HepG2 (cell line): ENCODE data around the gene AAMP. TPM values are rescaled to one million over a fixed set of nuclear protein-coding genes. Genes with fewer than 3 reads are reported as not detected.
A peak's percentile ranks its signal among the peaks of the same experiment; 100 is the strongest.

Experiments used
- ATAC-seq: fragments of 200-7000 bp; cut with Tn5 transposase; 3 replicates; pipeline ENCODE4 v1.9.1; 2020; ENCODE audit warnings: mild to moderate bottlenecking, moderate library complexity
- BruUV-seq: library from RNA; stranded (reverse); fragments of 400-500 nt; replicated peaks from 2 replicates; lab custom pipeline; 2021; lab: Mats Ljungman, UMichigan
- CTCF ChIA-PET: fragments of 300-600 bp; formaldehyde crosslinking; extraction: SDS; loops from one replicate; lab custom pipeline; 2021; ENCODE audit warnings: low total read pairs, inconsistent platforms, low intra/inter-chr PET ratio; lab: Yijun Ruan, JAX
- POLR2A ChIA-PET: fragments of 350-600 bp; sonication (Branson Sonifier 250); formaldehyde crosslinking; loops from one replicate; lab custom pipeline; 2020; ENCODE audit warnings: antibody characterized with exemption, inconsistent platforms; lab: Yijun Ruan, JAX
- DNase-seq: peaks from one replicate; pipeline ENCODE4 v3.0.0-alpha.2; 2015; ENCODE audit warnings: low spot score
- FAIRE-seq: peaks from 3 replicates; lab custom pipeline; 2011; peaks lifted over from hg19 to GRCh38; lab: Jason Lieb, UNC
- H2AFZ ChIP-seq: one replicate; pipeline ENCODE4 v1.6.1; 2011; ENCODE audit warnings: low read length, inconsistent platforms
- H3K27ac ChIP-seq: fragments of 300-600 bp; 3 replicates; pipeline ENCODE4 v1.8.0; 2011; ENCODE audit warnings: mixed run types, mild to moderate bottlenecking, mixed read lengths, low read length, inconsistent platforms; ENCODE audit not compliant: insufficient read depth; ENCODE audit errors: extremely low read length
- H3K27me3 ChIP-seq, 2 experiments: fragments of 200-600 bp in 1 of 2; 2 replicates in 1 of 2; 3 replicates in 1 of 2; pipeline versions ENCODE4 v1.6.0 to v1.8.0; 2011; ENCODE audit warnings: low read length in 2 of 2, mild to moderate bottlenecking in 2 of 2, moderate library complexity in 2 of 2, inconsistent platforms in 1 of 2; ENCODE audit not compliant: insufficient read depth in 2 of 2, control insufficient read depth in 1 of 2
- H3K36me3 ChIP-seq, 2 experiments: fragments of 200-600 bp in 1 of 2; replicated peaks in 1 of 2; 2 replicates in 1 of 2; 3 replicates in 1 of 2; pipeline versions ENCODE4 v1.5.1 to v1.8.0; 2011; ENCODE audit warnings: low read length in 2 of 2, inconsistent platforms in 1 of 2; ENCODE audit not compliant: insufficient read depth in 2 of 2, control insufficient read depth in 1 of 2
- H3K4me1 ChIP-seq: 2 replicates; pipeline ENCODE4 v1.5.1; 2012; ENCODE audit warnings: low read length, inconsistent platforms; ENCODE audit not compliant: insufficient read depth
- H3K4me2 ChIP-seq: 2 replicates; pipeline ENCODE4 v1.6.0; 2011; ENCODE audit warnings: low read depth, low read length, inconsistent platforms
- H3K4me3 ChIP-seq, 3 experiments: fragments of 200-600 bp in 1 of 3; sonication (generic), shearing (Covaris generic) in 1 of 3; replicated peaks in 1 of 3; 2 replicates each; pipeline ENCODE4 v1.5.1; 2011 to 2016; ENCODE audit warnings: low read length in 3 of 3, inconsistent platforms in 2 of 3, low read depth in 2 of 3, mild to moderate bottlenecking in 2 of 3, control low read depth in 1 of 3, mixed read lengths in 1 of 3; ENCODE audit not compliant: insufficient read depth in 1 of 3
- H3K79me2 ChIP-seq: one replicate; pipeline ENCODE4 v1.6.1; 2011; ENCODE audit warnings: low read length, inconsistent platforms; ENCODE audit not compliant: insufficient read depth
- H3K9ac ChIP-seq: 2 replicates; pipeline ENCODE4 v1.6.0; 2011; ENCODE audit warnings: mild to moderate bottlenecking, low read depth, low read length, inconsistent platforms; ENCODE audit not compliant: insufficient read depth
- H3K9me3 ChIP-seq: 2 replicates; pipeline ENCODE4 v1.5.1; 2012; ENCODE audit warnings: mild to moderate bottlenecking, low read length
- H4K20me1 ChIP-seq: 2 replicates; pipeline ENCODE4 v1.6.0; 2011; ENCODE audit warnings: inconsistent platforms, mild to moderate bottlenecking, low read length, moderate library complexity; ENCODE audit not compliant: insufficient read depth
- ATF6 ChIP-seq: sonication (generic); formaldehyde crosslinking; conservative IDR thresholded peaks from 2 replicates; pipeline ENCODE4 v1.4.0; 2020; ENCODE audit warnings: missing genetic modification reagents
- CAMTA2 ChIP-seq: sonication (generic); formaldehyde crosslinking; IDR thresholded peaks from 2 replicates; pipeline ENCODE4 v1.4.0; 2020; ENCODE audit warnings: mild to moderate bottlenecking, missing genetic modification reagents, borderline replicate concordance
- CC2D1A ChIP-seq: sonication (generic); formaldehyde crosslinking; IDR thresholded peaks from 2 replicates; pipeline ENCODE4 v1.8.1; 2023; ENCODE audit warnings: mild to moderate bottlenecking, missing genetic modification reagents
- KLF6 ChIP-seq: IDR thresholded peaks from 2 replicates; pipeline ENCODE4 v1.8.0; 2016; ENCODE audit warnings: missing biosample characterization, missing genetic modification reagents
- MED13 ChIP-seq: sonication (generic); formaldehyde crosslinking; IDR thresholded peaks from 2 replicates; pipeline ENCODE4 v1.5.0; 2020; ENCODE audit warnings: missing genetic modification reagents
- MYC ChIP-seq: sonication (generic); formaldehyde crosslinking; IDR thresholded peaks from 2 replicates; pipeline ENCODE4 v1.9.0; 2021; ENCODE audit warnings: missing genetic modification reagents, borderline replicate concordance
- NR2F1 ChIP-seq, 2 experiments: fragments of 450-650 bp in 1 of 2; formaldehyde crosslinking in 1 of 2; IDR thresholded peaks; 2 replicates each; pipeline versions ENCODE4 v1.5.0 to v1.6.1; 2016 to 2020; ENCODE audit warnings: mild to moderate bottlenecking in 1 of 2, missing compliant biosample characterization in 1 of 2, missing genetic modification reagents in 1 of 2, moderate library complexity in 1 of 2
- SOX13 ChIP-seq, 3 experiments: fragments of 450-650 bp in 1 of 3; sonication (generic) in 1 of 3; formaldehyde crosslinking in 1 of 3; IDR thresholded peaks in 2 of 3; conservative IDR thresholded peaks in 1 of 3; 2 replicates each; pipeline versions ENCODE4 v1.5.0 to v1.6.1; 2016 to 2020; ENCODE audit warnings: antibody characterized with exemption in 1 of 3, mild to moderate bottlenecking in 1 of 3, missing compliant biosample characterization in 1 of 3, missing genetic modification reagents in 1 of 3, moderate library complexity in 1 of 3
- ZBTB21 ChIP-seq: sonication (generic); formaldehyde crosslinking; IDR thresholded peaks from 2 replicates; pipeline ENCODE4 v1.4.0; 2020; ENCODE audit warnings: missing genetic modification reagents
- ZFAT ChIP-seq: sonication (generic); formaldehyde crosslinking; conservative IDR thresholded peaks from 2 replicates; pipeline ENCODE4 v1.8.1; 2023; ENCODE audit warnings: missing genetic modification reagents, inconsistent platforms
- ZNF546 ChIP-seq: sonication (generic); formaldehyde crosslinking; conservative IDR thresholded peaks from 2 replicates; pipeline ENCODE4 v1.8.1; 2023; ENCODE audit warnings: mild to moderate bottlenecking, missing genetic modification reagents
- ZNF550 ChIP-seq: sonication (generic); formaldehyde crosslinking; IDR thresholded peaks from 2 replicates; pipeline ENCODE4 v1.4.0; 2020; ENCODE audit warnings: mild to moderate bottlenecking, missing genetic modification reagents, borderline replicate concordance
- ZNF576 ChIP-seq: sonication (generic); formaldehyde crosslinking; IDR thresholded peaks from 2 replicates; pipeline ENCODE4 v1.4.0; 2020; ENCODE audit warnings: mild to moderate bottlenecking, missing genetic modification reagents
- WGBS: methylation state at CpG from one replicate; pipeline ENCODE4 v1.1.6; 2017; ENCODE audit warnings: low lambda C conversion rate; 5-methylcytosine and 5-hydroxymethylcytosine counted together
- in situ Hi-C: cut with HindIII; loops from 2 replicates; pipeline ENCODE4 v1.10.0; 2017; ENCODE audit warnings: low pct_unique_long_range_greater_than_20kb; ENCODE audit not compliant: extremely low pct_ligation_motif_present
- intact Hi-C: fragments of 100-400 bp; cut with micrococcal nuclease; formaldehyde crosslinking; loops from one replicate; pipeline ENCODE4 v1.10.0; 2022; ENCODE audit not compliant: unreplicated experiment
- polyA plus RNA-seq, 8 experiments: library from polyadenylated mRNA; depleted of rRNA in 3 of 8; stranded (reverse) in 7 of 8; unstranded in 1 of 8; fragments of >200 nt; fragmentation: Illumina TruSeq in 4 of 8; extraction: Trizol in 4 of 8; gene quantifications; 2 replicates each; pipeline versions ENCODE4 v1.2.1 to v1.2.3, GENCODE V29; 2011 to 2016; ENCODE audit warnings: low read depth in 4 of 8, missing spikeins in 1 of 8, mixed read lengths in 1 of 8; ENCODE audit not compliant: insufficient read depth in 1 of 8
- total RNA-seq, 5 experiments: library from RNA; depleted of rRNA; stranded (reverse); fragments of >200 nt; fragmentation: Illumina TruSeq; extraction: Trizol; gene quantifications; 2 replicates each; pipeline ENCODE4 v1.2.3, GENCODE V29; 2016; ENCODE audit warnings: low read depth in 1 of 5
- TF ChIP-seq, protein P1 (sequence below): sonication (generic); formaldehyde crosslinking; IDR thresholded peaks from 2 replicates; pipeline ENCODE4 v1.4.0; 2020; ENCODE audit warnings: missing genetic modification reagents
- TF ChIP-seq, protein P2 (sequence below): sonication (generic); formaldehyde crosslinking; IDR thresholded peaks from 2 replicates; pipeline ENCODE4 v1.8.0; 2022; ENCODE audit warnings: missing genetic modification reagents, mild to moderate bottlenecking, borderline replicate concordance

The AAMP gene
- total and polyA plus RNA-seq, 2 of the 13 experiments (the other 11 are each of a cell fraction or from before 2014, with no cell fraction given), result 110 to 186 TPM

DNA sequence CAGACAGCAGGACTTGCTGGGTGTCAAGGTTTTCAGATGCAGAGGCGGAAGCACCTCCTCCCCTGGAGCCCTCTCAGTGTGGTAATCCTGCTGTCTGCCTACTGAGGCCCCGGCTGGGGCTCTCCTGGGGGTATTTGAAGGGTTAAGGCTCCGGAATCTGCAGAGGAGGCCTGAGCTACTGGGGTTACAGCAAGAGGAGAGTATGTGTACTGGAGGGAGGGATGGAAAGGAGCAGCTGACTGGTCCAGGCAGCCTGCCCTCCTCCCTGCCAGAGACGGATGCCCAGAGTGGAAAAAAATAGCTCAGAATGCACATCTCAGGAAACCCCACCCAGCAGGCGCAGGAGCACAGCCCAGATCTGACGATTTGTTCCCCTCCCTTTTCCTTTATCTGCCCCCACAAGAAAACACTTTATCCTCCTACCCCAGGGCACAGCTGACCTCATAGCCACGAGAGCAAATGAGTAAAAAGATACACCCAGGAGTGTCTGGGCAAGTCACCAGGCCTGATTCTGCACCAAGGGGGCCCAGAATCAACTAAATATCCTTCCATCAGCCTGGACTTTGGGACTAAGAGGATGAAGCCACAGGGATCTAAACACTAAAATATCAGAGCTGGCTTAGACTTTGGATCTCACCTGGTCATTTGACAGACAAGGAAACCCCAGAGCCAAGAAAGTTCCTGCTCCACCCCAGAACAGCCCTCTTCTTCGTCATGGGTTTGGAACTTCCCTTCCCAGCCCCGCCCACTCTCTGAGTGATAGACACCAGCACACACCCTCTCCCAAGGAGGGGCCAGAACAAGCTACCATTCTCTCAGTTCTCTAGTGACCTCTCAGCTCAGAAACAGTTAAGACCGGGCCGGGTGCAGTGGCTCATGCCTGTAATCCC lies 16.9 kb upstream of the AAMP start (continued):
- TF ChIP-seq ZNF550 (CRISPR knock-in tag), result no peak
- TF ChIP-seq, protein P1, sequence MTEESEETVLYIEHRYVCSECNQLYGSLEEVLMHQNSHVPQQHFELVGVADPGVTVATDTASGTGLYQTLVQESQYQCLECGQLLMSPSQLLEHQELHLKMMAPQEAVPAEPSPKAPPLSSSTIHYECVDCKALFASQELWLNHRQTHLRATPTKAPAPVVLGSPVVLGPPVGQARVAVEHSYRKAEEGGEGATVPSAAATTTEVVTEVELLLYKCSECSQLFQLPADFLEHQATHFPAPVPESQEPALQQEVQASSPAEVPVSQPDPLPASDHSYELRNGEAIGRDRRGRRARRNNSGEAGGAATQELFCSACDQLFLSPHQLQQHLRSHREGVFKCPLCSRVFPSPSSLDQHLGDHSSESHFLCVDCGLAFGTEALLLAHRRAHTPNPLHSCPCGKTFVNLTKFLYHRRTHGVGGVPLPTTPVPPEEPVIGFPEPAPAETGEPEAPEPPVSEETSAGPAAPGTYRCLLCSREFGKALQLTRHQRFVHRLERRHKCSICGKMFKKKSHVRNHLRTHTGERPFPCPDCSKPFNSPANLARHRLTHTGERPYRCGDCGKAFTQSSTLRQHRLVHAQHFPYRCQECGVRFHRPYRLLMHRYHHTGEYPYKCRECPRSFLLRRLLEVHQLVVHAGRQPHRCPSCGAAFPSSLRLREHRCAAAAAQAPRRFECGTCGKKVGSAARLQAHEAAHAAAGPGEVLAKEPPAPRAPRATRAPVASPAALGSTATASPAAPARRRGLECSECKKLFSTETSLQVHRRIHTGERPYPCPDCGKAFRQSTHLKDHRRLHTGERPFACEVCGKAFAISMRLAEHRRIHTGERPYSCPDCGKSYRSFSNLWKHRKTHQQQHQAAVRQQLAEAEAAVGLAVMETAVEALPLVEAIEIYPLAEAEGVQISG (CRISPR knock-in tag), result 0 out of 2 replicates have a peak, but pooled peaks have one; percentile 9

GRCh38 chr2:218285604-218286003 lies 15.7 kb upstream of the AAMP start:
- BruUV-seq, result no TSS peak
- DNase-seq, result no peak
- no peak overlapping the region for H3K4me3 ChIP-seq
- no peak for TF ChIP-seq SOX13 (IDR thresholded peaks at IDR 0.05)
- TF ChIP-seq SOX13 (CRISPR knock-in tag; conservative IDR thresholded peaks at IDR 0.05 in 1 of 2, IDR thresholded peaks at IDR 0.05 in 1 of 2), result no peak
- TF ChIP-seq CAMTA2 (CRISPR knock-in tag), result no peak
- no peak for TF ChIP-seq ZNF546
- TF ChIP-seq, protein P2, sequence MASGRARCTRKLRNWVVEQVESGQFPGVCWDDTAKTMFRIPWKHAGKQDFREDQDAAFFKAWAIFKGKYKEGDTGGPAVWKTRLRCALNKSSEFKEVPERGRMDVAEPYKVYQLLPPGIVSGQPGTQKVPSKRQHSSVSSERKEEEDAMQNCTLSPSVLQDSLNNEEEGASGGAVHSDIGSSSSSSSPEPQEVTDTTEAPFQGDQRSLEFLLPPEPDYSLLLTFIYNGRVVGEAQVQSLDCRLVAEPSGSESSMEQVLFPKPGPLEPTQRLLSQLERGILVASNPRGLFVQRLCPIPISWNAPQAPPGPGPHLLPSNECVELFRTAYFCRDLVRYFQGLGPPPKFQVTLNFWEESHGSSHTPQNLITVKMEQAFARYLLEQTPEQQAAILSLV (CRISPR knock-in tag), result no peak
- TF ChIP-seq KLF6 (CRISPR knock-in tag), result no peak
- no peak for TF ChIP-seq ATF6 (CRISPR knock-in tag)
- TF ChIP-seq NR2F1 (CRISPR knock-in tag; IDR thresholded peaks at IDR 0.05), result no peak
- TF ChIP-seq CC2D1A, result no peak
- no peak for TF ChIP-seq ZNF576
- TF ChIP-seq ZFAT (CRISPR knock-in tag), result no peak
- TF ChIP-seq MED13 (CRISPR knock-in tag), result no peak
- TF ChIP-seq MYC, result no peak
- TF ChIP-seq ZBTB21 (CRISPR knock-in tag), result no peak

More at GRCh38 chr2:218285604-218286003, 15.7 kb upstream of the AAMP start:
- Histone ChIP-seq H3K9me3 (no peaks in the 10 kb centered on the region), H3K4me1 (peaks cover 71% of the 10 kb centered on the region), H2AFZ (no peak overlapping the region), H3K4me2 (peak overlapping the region; percentile 67; the same call in 1 of the 2 replicates), H3K27me3 (no peaks in the 10 kb centered on the region), H3K9ac (peak overlapping the region; percentile 18; the same call in 1 of the 2 replicates), H3K27ac (peak overlapping the region; percentile 64), H3K79me2 (peaks cover 68% of the 10 kb centered on the region), H3K36me3 (peaks cover 15 to 30% of the 10 kb centered on the region in 2 experiments), H4K20me1 (peaks cover 64% of the 10 kb centered on the region)
- intact Hi-C loops, result no loop called here
- in situ Hi-C loops, result no loop called here
- ChIA-PET CTCF (no interaction called here), POLR2A (interaction anchor here (0.8 to 6.7 kb wide), 4 partner anchors 12 to 112 kb away, joined by 7 to 121 read pairs (median 14); partner anchors contain the start of genes AAMP and PNKD)
- FAIRE-seq, result no peak
- 93% methylated on average over 6 of the region's 6 CpGs for WGBS
- no peak for ATAC-seq
